ENCODE measurements around the gene TAC3.

The TAC3 gene

DNA sequence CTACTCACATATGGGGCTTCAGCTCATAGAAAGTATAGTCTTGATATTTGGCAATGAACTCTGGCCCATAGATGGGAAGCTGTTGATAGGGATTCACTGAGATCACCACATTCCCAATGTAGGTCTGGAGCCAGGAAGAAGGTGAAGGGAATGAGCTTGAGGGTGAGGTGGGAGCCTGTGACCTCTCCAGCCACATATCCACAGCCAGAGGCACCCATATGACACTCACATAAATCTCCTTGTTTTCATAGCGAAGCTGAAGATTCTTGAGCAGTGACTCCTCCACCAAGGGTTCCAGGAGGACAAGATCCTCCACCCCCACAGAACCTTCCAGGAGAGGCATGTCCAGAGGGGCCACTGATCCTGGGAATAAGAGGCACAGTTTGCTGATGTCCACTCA lies 31.7 kb upstream of the TAC3 start:
- peaks cover 61% of the 10 kb centered on the region for H3K27me3 ChIP-seq (replicated peaks; ENCODE audit: control insufficient read depth, insufficient read depth, low read length)
- no peaks in the 10 kb centered on the region for H3K4me1 ChIP-seq (ENCODE audit: control insufficient read depth, insufficient read depth, low read length)
- no peak overlapping the region for H3K4me3 ChIP-seq (ENCODE audit: low read length)
- H3K9ac ChIP-seq (ENCODE audit: low read length): no peak overlapping the region
- DNase-seq (ENCODE audit: low read depth): no peak
- H3K9me3 ChIP-seq (ENCODE audit: control insufficient read depth, low read length): no peaks in the 10 kb centered on the region
- H3K36me3 ChIP-seq (ENCODE audit: control insufficient read depth, insufficient read depth, low read length, severe bottlenecking): no peaks in the 10 kb centered on the region

GRCh38 chr12:57046947-57047890 lies 30.9 kb upstream of the TAC3 start:
- no peak for DNase-seq (ENCODE audit: low read depth)
- Histone ChIP-seq H3K36me3 (ENCODE audit: control insufficient read depth, insufficient read depth, low read length, severe bottlenecking) (no peaks in the 10 kb centered on the region), H3K9me3 (ENCODE audit: control insufficient read depth, low read length) (no peaks in the 10 kb centered on the region), H3K9ac (ENCODE audit: low read length) (no peak overlapping the region), H3K4me1 (ENCODE audit: control insufficient read depth, insufficient read depth, low read length) (no peaks in the 10 kb centered on the region), H3K27me3 (replicated peaks; ENCODE audit: control insufficient read depth, insufficient read depth, low read length) (peaks cover 67% of the 10 kb centered on the region), H3K4me3 (ENCODE audit: low read length) (no peak overlapping the region)

GRCh38 chr12:57046086-57046791 lies 29.9 kb upstream of the TAC3 start:
- no peaks in the 10 kb centered on the region for H3K9me3 ChIP-seq (ENCODE audit: control insufficient read depth, low read length)
- no peaks in the 10 kb centered on the region for H3K36me3 ChIP-seq (ENCODE audit: control insufficient read depth, insufficient read depth, low read length, severe bottlenecking)
- H3K4me3 ChIP-seq (ENCODE audit: low read length): no peak overlapping the region
- no peak overlapping the region for H3K9ac ChIP-seq (ENCODE audit: low read length)
- H3K4me1 ChIP-seq (ENCODE audit: control insufficient read depth, insufficient read depth, low read length): no peaks in the 10 kb centered on the region
- DNase-seq (ENCODE audit: low read depth): no peak
- peaks cover 73% of the 10 kb centered on the region for H3K27me3 ChIP-seq (replicated peaks; ENCODE audit: control insufficient read depth, insufficient read depth, low read length)

DNA sequence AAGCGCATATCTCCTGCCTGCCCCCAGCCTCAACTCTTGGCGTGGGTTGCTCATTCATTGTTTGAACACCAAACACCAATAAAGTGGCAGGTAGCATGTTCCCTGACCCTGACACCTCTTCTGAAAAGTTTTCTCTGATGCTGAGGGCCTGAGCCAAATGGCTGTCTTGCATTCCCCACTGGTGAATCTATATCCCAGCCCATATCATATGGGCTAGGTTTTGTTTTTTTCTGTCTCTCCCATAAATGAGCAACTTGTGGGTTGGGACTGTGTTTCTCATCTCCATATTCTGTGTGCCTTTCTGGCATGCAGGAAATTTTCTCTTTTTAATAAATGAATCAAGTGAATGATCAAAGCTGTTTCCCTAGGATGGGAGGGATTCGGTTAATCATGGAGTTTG lies 28.6 kb upstream of the TAC3 start:
- H3K36me3 ChIP-seq (ENCODE audit: control insufficient read depth, insufficient read depth, low read length, severe bottlenecking): no peaks in the 10 kb centered on the region
- no peaks in the 10 kb centered on the region for H3K4me1 ChIP-seq (ENCODE audit: control insufficient read depth, insufficient read depth, low read length)
- DNase-seq (ENCODE audit: low read depth): no peak
- H3K27me3 ChIP-seq (replicated peaks; ENCODE audit: control insufficient read depth, insufficient read depth, low read length): peaks cover 84% of the 10 kb centered on the region
- no peak overlapping the region for H3K4me3 ChIP-seq (ENCODE audit: low read length)
- no peak overlapping the region for H3K9ac ChIP-seq (ENCODE audit: low read length)
- H3K9me3 ChIP-seq (ENCODE audit: control insufficient read depth, low read length): no peaks in the 10 kb centered on the region

DNA sequence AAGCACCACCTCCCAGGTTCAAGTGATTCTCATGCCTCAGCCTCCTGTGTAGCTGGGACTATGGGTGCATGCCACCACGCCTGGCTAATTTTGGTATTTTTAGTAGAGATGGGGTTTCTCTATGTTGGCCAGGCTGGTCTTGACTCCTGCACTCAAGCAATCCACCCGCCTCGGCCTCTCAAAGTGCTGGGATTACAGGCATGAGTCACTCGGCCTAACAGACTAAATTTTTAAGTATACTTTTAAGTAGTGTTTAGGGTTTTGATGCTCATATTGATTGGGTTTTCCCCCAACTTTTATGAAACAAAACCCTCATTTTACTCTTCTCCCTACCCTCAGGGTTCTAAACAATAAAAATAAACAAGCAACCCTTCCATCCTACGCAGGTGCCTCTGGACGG lies 28.1 kb upstream of the TAC3 start:
- H3K9me3 ChIP-seq (ENCODE audit: control insufficient read depth, low read length): no peaks in the 10 kb centered on the region
- no peaks in the 10 kb centered on the region for H3K36me3 ChIP-seq (ENCODE audit: control insufficient read depth, insufficient read depth, low read length, severe bottlenecking)
- DNase-seq (ENCODE audit: low read depth): no peak
- H3K27me3 ChIP-seq (replicated peaks; ENCODE audit: control insufficient read depth, insufficient read depth, low read length): peaks cover 84% of the 10 kb centered on the region
- H3K4me1 ChIP-seq (ENCODE audit: control insufficient read depth, insufficient read depth, low read length): no peaks in the 10 kb centered on the region
- H3K4me3 ChIP-seq (ENCODE audit: low read length): no peak overlapping the region
- H3K9ac ChIP-seq (ENCODE audit: low read length): no peak overlapping the region

GRCh38 chr12:57042695-57043094 lies 26.4 kb upstream of the TAC3 start:
- H3K9me3 ChIP-seq (ENCODE audit: control insufficient read depth, low read length): no peaks in the 10 kb centered on the region
- H3K9ac ChIP-seq (ENCODE audit: low read length): no peak overlapping the region
- no peak overlapping the region for H3K4me3 ChIP-seq (ENCODE audit: low read length)
- DNase-seq (ENCODE audit: low read depth): no peak
- H3K27me3 ChIP-seq (replicated peaks; ENCODE audit: control insufficient read depth, insufficient read depth, low read length): peaks cover 90% of the 10 kb centered on the region
- H3K36me3 ChIP-seq (ENCODE audit: control insufficient read depth, insufficient read depth, low read length, severe bottlenecking): no peaks in the 10 kb centered on the region
- H3K4me1 ChIP-seq (ENCODE audit: control insufficient read depth, insufficient read depth, low read length): no peaks in the 10 kb centered on the region

DNA sequence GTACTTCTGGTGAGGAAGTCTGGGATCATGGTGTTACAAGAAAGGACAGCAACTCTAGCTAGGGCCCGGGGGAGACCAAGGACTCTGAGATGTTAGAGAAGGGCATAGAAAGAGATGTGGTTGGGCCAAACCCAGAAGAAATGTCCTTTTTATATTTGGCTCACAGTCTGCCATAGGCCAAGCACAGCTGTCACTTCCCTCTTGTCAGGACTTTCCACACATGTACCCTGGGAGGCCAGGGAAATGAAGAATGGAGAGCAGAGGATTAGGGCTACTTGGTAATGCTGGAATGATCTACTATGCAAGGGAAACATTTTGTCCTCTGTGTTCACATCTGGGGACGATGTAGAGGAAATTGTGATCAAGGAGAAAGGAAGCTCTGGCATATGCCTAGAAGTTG lies 24.4 kb upstream of the TAC3 start:
- DNase-seq (ENCODE audit: low read depth): no peak
- Histone ChIP-seq H3K27me3 (replicated peaks; ENCODE audit: control insufficient read depth, insufficient read depth, low read length) (peaks cover 85% of the 10 kb centered on the region), H3K4me3 (ENCODE audit: low read length) (no peak overlapping the region), H3K9me3 (ENCODE audit: control insufficient read depth, low read length) (no peaks in the 10 kb centered on the region), H3K9ac (ENCODE audit: low read length) (no peak overlapping the region), H3K4me1 (ENCODE audit: control insufficient read depth, insufficient read depth, low read length) (no peaks in the 10 kb centered on the region), H3K36me3 (ENCODE audit: control insufficient read depth, insufficient read depth, low read length, severe bottlenecking) (no peaks in the 10 kb centered on the region)

DNA sequence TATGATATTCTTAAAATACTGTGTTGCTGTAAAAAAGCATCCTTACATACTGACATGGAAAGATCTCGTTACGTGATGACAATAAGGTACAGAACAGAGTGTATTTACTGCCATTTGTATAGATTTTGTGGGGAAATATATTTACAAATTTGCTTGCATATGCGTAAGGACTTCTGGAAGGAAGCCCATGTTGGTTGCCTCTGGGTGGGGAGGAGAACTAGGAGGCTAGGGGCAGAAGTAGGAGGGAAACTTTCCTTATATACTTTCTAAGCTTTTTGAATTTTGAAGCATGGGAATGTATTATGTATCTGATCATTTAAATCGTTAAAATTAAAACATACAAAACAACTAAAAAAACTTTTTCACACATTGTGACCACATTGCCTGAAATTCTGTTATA lies 23.9 kb upstream of the TAC3 start:
- no peaks in the 10 kb centered on the region for H3K9me3 ChIP-seq (ENCODE audit: control insufficient read depth, low read length)
- DNase-seq (ENCODE audit: low read depth): no peak
- H3K27me3 ChIP-seq (replicated peaks; ENCODE audit: control insufficient read depth, insufficient read depth, low read length): peaks cover 85% of the 10 kb centered on the region
- H3K4me3 ChIP-seq (ENCODE audit: low read length): no peak overlapping the region
- H3K36me3 ChIP-seq (ENCODE audit: control insufficient read depth, insufficient read depth, low read length, severe bottlenecking): no peaks in the 10 kb centered on the region
- no peak overlapping the region for H3K9ac ChIP-seq (ENCODE audit: low read length)
- no peaks in the 10 kb centered on the region for H3K4me1 ChIP-seq (ENCODE audit: control insufficient read depth, insufficient read depth, low read length)

DNA sequence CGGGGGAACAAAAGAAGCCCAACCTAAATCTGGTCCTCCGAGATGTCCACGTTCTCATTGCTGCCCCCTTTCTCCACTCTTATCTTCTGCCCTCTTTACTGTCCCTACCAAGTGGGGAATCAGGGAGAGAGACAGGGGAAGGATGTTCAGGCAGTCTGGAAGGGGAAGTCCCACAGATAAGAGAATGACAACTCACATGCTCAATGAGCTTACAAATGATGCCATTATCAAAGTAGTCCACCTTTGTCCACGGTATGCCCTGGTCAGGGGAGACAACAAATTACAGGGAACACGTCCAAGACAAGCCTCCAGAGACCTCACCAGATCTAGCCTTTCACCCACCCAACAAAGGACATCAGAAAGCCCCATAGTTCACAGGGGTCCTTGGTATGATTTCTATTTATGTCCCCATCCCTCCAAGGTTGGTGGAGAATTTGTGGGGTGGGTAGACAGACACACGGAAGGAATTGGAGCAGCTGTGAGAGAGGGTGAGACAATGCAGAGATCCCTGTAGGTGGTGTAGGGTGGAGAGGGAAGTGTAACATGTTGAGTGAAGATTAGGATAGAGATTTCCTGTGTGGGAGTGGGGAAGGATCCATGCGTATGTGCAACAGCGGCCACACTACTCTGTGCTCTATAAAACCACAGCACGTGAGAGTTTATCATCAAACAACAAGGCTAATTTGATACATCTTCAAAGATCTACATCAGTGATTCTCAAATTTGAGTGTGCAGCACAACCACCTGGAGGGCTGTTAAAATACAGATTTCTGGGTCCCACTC lies 22.9 kb upstream of the TAC3 start:
- H3K4me3 ChIP-seq (ENCODE audit: low read length): no peak overlapping the region
- H3K27me3 ChIP-seq (replicated peaks; ENCODE audit: control insufficient read depth, insufficient read depth, low read length): peaks cover 81% of the 10 kb centered on the region
- no peak for DNase-seq (ENCODE audit: low read depth)
- no peak overlapping the region for H3K9ac ChIP-seq (ENCODE audit: low read length)
- no peaks in the 10 kb centered on the region for H3K9me3 ChIP-seq (ENCODE audit: control insufficient read depth, low read length)
- H3K4me1 ChIP-seq (ENCODE audit: control insufficient read depth, insufficient read depth, low read length): no peaks in the 10 kb centered on the region
- no peaks in the 10 kb centered on the region for H3K36me3 ChIP-seq (ENCODE audit: control insufficient read depth, insufficient read depth, low read length, severe bottlenecking)

GRCh38 chr12:57037264-57037663 lies 20.9 kb upstream of the TAC3 start:
- no peaks in the 10 kb centered on the region for H3K4me1 ChIP-seq (ENCODE audit: control insufficient read depth, insufficient read depth, low read length)
- H3K4me3 ChIP-seq (ENCODE audit: low read length): no peak overlapping the region
- peaks cover 67% of the 10 kb centered on the region for H3K27me3 ChIP-seq (replicated peaks; ENCODE audit: control insufficient read depth, insufficient read depth, low read length)
- no peak overlapping the region for H3K9ac ChIP-seq (ENCODE audit: low read length)
- H3K36me3 ChIP-seq (ENCODE audit: control insufficient read depth, insufficient read depth, low read length, severe bottlenecking): no peaks in the 10 kb centered on the region
- DNase-seq (ENCODE audit: low read depth): no peak
- H3K9me3 ChIP-seq (ENCODE audit: control insufficient read depth, low read length): no peaks in the 10 kb centered on the region

DNA sequence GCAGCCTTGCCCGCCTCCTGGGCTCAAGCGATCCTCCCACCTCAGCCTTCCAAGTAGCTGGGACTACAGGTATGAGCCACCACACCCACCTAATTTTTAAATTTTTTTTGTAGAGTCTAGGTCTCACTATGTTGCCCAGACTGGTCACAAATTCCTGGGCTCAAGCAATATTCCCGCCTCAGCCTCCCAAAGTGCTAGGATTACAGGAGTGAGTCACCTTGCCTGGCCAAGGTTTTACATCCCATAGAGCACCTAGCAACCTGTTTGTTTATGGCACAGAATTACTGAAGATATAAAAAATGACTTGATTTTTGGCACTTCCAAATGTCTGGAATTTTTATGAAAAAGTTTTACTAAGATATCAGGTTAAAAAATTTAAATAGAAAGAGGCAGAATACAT lies 17.1 kb upstream of the TAC3 start:
- Histone ChIP-seq H3K9ac (ENCODE audit: low read length) (no peak overlapping the region), H3K9me3 (ENCODE audit: control insufficient read depth, low read length) (no peaks in the 10 kb centered on the region), H3K4me3 (ENCODE audit: low read length) (no peak overlapping the region), H3K36me3 (ENCODE audit: control insufficient read depth, insufficient read depth, low read length, severe bottlenecking) (no peaks in the 10 kb centered on the region), H3K4me1 (ENCODE audit: control insufficient read depth, insufficient read depth, low read length) (no peaks in the 10 kb centered on the region), H3K27me3 (replicated peaks; ENCODE audit: control insufficient read depth, insufficient read depth, low read length) (peaks cover 64% of the 10 kb centered on the region)
- no peak for DNase-seq (ENCODE audit: low read depth)

All from adipocyte (in vitro differentiated cells).